ENCODE data around the gene CCDC33.

The CCDC33 gene

DNA sequence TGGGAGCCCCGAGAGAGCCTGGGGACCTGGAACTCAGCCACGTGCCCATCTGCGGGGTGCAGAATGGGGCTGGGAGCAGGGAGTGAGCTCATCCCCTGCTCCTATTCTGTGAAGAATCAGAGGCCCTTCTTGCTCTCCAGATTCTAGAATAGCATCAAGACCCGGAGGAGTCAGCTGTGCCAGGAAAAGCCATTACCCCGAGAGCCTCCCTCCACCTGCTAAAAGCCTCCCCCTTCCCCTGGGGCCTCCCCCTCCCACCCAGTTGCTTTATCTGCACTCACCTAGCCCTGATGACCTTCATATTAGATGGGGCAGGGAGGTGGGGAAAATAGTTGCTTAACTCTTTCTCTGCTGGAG is 23.1 kb downstream of the CCDC33 start:
- no peak for DNase-seq (ENCODE audit: low spot score)

DNA sequence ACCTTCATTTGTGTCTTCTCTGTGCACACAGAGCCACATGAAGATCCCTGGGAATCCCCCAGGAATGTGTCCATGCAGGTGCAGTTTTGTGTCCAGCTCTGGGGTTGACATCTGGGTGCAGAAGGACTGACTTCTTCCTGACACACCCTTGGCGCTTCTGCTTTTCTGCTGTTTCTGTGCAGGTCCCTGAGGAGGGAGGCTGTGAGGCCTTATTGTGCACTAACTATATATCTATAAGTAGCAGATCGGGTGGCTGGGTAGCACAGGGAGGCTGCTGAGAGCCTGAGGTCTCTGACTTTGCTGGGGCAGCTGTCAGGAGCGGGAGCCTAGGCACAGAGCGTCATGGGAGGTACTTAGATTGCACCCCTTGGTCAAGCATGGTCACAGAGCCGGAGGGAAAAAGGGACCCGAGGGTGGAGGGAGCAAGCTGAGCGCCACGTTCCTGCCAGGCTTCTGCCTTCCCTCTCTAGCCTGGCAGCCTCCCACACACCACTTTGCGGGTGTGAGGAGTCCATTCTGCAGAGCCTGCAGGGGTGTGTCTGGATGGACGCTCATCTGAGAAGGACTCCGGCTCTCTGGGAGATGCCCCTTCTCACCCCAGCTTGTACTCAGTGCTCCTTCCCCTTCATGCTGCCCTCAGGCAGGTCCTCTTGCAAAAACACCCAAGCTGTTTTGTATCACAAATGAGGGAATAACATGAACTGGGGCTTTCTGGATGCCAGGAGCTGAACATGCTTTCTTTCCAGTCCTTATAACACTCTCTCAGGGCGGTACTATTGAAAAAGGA is 23.9 kb downstream of the CCDC33 start:
- DNase-seq (ENCODE audit: low spot score): no peak

DNA sequence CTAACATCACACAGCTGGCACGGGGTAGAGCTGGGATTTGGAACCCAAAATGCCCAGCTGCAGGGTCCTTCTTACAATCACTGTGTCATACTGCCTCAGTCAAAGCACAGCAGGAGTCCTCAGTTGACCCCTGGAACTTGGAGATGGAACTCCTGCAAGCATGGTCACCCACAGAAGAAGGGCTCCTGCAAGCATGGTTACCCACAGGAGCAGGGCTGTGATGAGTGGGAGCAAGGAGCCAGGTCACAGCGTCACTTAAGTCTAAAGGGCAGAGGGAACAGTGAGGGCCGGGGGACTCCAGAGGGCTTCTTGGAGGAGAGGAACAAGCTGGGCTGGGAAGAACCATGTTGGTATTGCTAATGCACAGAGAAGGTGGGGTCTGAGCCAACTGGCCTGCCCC is 24.9 kb downstream of the CCDC33 start:
- no peak for DNase-seq (ENCODE audit: low spot score)

DNA sequence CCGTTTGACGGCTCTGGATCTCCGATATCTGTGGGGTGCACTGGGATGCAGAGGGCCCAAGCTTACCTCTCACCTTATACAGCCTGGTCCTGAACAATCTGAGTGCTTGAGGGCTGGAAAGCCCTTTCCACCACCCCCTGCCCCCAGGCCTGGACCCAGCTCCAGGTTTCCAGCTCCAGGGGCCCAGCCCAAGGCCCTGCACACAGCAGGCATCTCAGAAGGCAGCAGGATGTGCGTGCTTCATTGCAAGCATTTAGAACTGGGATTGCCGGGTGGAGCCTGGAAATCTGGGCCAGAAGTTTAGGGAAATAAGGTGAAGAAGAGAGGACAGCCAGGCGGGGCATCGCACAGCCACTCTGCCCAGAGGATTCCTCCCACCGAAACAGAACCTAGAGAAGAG is 25.6 kb downstream of the CCDC33 start:
- DNase-seq (ENCODE audit: low spot score): no peak

DNA sequence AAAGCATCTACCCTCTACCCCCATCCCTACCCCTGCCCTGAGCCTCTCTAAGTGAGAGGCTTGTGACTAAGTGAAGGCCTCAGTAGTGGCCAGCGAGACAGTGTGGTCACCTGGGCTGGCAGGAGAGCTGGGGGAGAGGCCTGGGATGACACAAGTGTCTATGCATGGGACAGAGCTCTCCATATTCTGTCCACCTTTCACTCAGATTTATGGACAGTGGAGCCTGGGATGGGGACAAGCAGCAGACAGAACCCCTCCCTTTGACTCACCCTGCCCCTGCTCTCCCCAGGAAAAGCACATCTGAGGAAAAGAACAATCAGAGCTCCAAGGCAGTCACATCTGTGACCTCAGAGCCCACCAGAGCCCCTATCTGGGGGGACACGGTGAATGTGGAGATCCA is 26.0 kb downstream of the CCDC33 start:
- DNase-seq (ENCODE audit: low spot score): no peak

DNA sequence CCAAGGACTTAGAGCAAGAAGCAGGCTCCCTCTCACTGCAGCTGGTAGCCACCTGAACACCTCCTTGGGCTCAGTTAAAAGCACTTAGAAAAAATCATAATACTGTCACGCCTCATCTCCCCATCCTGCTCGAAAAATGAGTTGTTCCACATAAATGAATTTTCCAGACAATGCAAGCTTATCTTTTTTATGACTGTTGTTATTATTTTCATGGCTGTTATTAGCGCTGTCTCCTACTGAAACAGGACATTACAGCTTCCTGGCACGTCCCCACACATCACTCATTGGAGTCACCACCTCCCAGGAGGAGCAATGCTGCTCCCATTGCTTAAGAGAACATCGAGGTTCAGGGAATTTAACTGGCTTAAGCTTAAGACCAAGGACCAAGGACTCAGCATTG is 26.5 kb downstream of the CCDC33 start:
- no peak for DNase-seq (ENCODE audit: low spot score)

DNA sequence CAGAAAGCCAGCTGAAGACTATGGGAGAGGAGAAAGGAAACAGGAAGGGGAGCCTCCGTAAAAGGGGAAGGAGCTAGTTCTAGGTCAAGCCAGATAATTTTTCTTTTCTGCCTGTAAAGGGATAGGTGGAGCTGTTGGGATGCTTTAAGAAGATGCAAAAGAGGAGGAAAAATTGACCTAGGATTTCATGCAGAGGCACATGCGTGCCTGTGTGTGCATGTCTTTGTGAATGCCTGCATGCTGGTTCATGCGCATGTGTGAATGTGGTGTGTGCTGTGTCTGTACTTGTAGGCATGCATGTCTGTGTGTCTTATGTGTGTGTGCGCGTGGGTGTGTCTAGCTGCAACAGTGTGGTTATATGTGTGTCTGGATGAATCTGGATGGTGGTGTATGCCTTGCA is 27.3 kb downstream of the CCDC33 start:
- DNase-seq (ENCODE audit: low spot score): no peak

DNA sequence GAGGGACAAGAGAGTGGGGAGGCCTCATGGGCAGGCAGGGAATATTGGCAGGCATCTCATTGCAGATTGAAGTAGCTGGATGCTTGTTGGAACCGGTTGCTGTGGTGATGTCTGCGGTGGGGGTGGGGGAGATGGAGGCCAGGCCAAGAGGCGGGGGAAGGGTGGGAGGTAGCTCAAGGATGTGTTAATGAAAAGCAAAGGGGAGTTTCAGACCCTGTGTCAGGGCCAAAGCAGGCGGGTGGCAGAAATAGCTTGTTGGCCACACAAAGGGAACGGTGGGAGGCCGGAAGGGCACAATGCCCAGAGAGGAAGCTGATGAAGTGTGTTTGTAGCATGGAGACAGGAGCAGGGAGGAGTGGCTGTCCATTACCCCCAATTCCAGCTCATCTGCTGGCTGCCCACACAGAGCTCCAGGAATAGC is 28.0 kb downstream of the CCDC33 start:
- DNase-seq (ENCODE audit: low spot score): no peak

DNA sequence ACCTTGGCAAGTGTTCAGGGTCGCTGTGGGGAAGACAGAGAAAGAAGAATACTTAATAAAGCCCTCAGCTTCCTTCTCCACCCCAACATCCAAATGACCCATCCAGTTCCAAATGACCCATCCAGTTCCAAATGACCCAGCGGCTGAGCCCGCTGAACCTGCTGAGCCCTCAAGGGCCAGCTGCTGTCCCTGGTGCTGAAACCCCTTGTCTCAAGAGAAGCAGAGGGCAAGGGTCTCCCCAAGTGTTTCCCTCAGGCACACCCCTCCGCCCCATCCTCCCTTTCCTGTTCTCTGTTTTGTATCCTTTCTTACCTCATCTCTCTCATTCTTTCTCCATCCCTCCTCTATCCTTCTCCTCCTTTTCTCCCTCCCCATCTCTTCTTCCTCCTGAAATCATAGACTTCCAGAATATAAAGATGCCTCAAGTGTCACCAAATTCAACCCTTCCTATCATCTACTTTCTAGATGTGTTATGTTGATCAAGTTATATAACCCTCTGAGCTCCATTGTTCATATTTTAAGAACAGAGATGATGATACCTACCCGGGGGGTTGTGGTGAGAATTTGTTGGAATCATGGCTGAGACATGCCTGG is 29.0 kb downstream of the CCDC33 start:
- no peak for DNase-seq (ENCODE audit: low spot score)

DNA sequence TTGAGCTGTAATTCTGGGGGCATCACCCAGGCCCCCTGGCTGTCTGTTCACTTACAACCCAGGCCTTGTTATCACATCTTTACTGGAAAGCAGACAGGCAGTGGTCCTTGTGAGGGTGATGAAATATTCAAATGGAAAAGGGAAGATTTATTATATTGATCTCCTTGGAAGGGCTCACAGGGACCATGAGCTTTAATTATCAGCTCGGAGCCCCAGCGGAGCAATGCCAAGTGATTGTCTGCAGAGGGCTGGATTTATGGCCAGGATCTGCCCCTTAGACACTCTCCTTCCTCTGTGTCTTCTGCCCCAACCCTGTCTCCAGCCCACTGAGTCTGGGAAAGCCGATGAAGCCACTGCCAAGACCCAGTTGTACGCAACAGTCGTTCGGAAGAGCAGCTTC is 31.9 kb downstream of the CCDC33 start:
- DNase-seq (ENCODE audit: low spot score): no peak

DNA sequence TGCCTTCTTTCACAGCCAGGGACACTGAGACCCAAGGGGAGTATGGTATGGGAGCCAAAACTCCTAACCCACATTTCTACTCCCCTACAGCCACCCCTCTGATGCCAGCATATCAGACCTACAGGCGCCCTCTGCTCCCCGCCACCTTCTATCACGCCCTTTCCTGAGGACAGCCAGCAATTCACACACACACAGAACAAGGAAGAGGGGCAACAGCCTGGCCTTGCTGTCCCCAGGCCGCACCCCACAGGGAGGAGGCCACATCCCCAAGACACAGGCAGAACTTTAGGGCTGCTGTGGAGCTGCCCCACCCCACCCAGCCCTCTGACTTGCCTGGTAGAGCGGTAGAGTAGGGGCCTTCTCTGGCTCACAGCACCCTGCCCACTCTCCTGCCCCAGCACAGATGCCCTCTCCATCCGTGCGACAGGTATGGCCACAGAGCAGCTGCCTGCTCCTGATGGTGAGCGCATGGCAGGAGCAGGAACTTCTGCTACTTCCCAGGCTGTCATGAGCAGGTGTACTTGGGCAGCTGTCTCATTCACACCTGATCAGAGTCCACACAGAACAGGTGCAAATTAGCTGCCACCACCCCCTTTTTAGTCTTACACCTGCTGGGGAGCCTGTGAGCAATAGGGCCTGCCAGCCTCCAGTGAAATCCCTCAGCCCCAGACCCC is 33.4 kb downstream of the CCDC33 start:
- no peak for DNase-seq (ENCODE audit: low spot score)

DNA sequence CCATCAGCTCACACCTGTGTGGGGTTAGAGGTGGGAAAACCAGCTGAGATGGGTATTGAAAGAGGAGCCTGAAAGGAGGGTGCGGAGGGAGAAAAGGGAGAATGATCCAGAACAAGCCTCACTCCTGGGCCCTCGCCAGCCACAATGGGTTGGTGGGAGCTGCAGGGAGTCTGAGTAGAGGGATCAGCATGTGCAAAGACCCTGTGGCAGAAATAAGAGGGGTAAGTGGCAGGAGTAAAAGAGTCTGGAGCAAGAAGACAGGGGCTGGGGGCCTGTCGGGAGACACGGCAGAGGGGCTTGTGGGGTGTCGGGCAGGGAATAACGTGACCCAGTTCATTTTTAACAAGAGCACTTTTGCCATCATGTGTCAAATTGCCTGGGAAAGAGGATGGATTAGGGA is 34.0 kb downstream of the CCDC33 start:
- DNase-seq (ENCODE audit: low spot score): no peak

DNA sequence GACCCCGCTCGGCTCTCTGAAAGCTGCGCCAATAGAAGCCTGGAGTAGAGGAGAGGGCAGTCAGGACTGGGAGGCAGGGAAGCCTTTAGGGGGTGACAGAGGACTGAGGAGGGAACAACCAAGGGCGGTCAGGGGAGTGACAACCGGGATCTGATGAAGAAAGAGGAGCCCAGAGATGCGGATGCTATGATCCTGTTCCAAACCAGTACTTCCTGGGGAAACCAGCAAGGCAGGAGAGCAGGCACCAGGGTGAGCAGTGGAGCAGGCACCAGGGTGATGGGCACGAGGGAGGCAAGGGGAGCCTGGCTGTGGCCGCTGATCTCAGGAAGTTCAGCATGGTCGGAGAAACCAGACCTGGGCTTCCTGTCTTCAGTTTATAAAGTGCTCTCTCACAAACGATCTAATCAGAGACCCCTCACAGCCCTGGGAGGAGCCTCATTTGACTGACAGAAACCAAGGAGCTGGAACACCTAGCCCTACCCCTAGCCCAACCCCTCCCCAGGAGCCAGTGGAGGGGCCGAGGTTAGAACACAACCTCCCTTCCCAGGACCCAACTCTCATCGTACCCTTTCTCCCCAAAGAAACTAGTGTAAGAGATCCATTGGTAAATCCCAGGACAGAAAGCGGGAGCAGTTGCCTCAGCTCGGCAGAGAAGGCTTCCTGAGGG is 34.9 kb downstream of the CCDC33 start:
- DNase-seq (ENCODE audit: low spot score): no peak

DNA sequence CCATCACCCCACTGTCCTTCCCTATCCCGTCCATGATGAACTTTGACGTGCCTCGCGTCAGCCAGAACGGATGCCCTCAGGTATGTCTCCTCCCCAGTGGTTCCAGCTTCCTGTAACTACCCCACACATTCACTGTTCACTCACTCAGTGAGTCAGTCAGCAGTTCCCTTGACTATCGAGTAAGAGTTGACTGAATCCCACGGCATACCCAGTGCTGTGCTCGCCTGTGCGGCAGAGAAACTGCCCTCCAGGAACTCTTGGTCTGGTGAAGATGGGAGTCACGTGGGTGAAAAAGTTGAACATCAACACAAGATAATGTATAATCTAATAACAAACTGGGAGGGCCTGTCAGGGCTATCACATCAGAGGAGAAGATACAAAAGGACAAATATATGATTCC is 36.7 kb downstream of the CCDC33 start:
- DNase-seq (ENCODE audit: low spot score): no peak

DNA sequence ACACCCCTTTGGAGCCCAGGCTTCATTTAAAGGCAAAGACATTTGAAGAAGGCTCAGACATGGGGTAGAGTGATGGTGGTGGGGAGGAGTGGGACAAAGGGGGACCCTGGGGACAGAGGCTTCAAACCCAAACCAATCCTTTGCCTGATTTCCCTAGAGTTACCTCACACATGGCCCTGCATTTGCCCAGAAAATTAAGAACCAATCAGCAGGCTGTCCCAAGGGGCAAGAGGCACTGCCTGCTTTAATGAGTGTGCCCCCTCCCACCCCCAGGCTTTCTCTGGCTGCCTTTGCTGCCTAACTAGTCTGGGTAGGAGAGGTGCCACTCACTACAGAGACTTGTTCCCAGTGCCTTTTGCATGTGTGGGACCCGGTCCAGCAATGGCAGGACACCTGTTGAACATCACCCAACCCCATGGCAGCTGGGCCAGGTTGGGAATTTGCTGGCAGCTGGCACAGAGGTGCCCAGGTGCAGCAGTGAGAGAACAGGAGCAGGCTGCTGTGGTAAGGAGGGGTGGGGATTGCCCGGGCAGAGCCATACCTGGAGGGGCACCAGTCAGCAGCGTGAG is 38.4 kb downstream of the CCDC33 start:
- DNase-seq (ENCODE audit: low spot score): no peak

DNA sequence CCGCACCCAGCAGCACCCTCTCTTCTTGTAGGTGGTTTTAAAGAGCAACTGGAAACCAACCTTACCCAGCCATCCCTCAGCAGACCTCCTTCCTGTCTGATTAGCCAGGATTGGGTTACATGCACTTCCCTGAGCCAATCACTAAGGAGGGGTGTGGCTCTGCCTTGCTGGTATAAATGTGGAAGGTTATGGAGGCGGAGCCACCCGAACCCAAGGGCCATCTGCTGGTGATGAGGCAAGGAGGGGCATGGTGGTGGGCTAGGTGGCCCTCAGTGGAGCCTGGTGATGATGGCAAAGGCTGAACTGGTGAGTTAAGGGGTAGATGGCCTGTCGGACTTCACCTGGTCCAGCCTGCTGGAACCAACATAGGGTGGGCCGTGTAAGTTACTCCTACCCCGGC is 39.8 kb downstream of the CCDC33 start:
- no peak for DNase-seq (ENCODE audit: low spot score)

DNA sequence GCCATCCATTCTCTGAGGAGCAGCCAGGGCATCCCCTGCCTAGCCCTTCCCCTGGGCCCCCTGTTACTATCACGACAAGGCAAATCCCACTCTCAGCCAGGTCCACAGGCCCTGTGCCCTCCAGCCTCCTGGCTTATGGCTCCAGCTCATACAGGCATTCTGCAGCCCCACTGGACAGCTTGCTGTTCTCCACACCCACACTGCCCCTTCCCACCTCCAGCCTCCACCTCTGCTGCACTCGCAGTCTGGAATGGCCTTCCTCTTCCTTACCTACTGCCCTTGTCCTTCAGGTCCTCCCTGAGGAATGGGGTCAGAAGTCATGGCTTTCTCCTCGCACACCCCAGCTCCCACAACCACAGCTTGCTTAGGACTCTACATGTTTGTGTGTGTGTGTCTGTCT is 40.4 kb downstream of the CCDC33 start:
- DNase-seq (ENCODE audit: low spot score): no peak

DNA sequence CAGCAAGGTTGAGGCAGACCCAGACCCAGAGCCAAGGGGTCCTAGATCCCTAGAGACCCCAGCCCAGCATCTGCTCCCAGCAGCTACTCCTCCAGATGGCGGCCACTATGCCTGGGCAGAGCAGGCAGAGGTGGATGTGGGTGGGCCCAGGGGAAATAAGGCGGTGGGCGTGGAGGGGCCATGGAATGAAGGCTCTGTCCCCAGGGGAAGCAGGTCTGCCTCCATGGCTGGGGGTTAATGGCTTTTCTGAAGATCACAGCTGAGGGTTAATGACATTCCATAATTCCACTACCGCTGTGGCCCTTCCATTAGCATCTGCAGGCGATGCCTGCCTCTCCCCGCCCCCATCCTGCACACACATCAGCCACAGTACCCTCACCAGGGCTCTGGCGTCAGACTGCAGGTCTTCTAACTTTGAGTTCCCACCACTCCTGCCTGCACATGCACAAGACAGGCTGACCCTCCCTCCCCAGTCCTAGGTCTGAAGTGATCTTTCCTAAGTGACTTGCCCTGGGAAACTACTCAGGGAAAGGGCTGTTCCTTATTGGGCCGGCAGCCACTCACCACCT is 41.2 kb downstream of the CCDC33 start:
- no peak for DNase-seq (ENCODE audit: low spot score)

DNA sequence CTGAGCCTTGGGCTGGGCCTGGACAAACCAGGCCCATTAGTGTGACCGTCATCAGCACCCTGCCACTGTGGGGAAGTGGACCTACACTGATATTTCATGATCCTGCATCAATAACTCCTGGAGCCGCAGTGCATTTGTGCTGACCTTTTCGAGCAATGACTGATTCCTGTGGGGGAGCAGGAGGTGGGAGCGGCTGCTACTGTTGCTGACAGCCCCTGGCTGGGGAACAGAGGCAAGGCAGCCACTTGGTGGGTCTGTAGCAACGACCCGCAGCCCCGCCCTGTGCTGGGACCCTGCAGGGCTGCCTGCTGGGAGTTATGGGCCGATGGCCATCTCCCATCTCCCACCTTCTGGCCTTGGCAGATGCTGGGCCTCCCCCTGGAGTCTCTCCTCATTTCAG is 42.1 kb downstream of the CCDC33 start:
- no peak for DNase-seq (ENCODE audit: low spot score)

DNA sequence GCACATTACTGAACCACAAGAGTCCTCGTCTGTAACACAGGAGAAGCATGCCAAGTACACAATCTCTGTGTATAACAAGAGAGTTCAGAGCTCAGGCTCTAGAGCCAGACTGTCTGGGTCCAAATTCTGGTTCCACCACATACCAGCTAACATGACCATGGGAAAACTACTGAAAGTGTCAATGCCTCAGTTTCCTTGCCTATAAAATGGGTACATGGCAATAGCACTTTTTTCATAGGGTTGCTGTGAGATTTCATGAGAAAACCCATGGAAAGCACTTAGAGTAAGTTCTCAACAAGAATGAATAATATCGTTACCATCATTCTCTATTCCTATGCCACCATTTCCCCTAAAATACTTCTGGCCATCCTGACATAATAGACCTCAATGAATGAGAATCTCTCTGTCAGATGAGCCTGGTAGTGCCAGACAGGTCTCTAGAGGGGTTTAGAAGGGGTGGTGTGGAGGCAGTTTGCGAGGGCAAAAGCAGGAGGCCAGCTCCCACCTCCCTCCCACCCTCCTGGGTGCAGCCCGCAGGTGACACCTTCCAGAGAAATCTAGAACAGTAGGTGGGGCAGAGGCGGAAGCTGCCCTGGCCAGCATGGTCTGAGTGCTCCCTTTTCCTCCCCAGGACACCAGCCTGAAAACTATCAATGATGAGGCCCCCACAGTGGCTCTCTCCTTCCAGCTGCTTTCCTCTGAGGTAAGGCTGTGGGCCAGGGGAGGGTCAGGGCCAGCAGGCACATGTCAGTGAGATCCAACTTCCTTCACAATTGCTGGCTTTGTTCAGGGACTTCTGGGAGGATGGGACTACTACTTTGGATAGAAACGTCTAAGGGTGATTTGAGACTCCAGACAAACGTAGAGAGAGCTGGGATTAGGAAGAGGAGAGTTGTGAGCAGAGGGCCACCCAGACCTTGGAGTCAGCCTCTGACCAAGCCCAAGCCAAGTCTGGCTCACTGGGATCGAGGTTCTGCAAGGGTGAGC is 45.3 kb downstream of the CCDC33 start:
- peak; percentile 35 for DNase-seq (ENCODE audit: low spot score)

DNA sequence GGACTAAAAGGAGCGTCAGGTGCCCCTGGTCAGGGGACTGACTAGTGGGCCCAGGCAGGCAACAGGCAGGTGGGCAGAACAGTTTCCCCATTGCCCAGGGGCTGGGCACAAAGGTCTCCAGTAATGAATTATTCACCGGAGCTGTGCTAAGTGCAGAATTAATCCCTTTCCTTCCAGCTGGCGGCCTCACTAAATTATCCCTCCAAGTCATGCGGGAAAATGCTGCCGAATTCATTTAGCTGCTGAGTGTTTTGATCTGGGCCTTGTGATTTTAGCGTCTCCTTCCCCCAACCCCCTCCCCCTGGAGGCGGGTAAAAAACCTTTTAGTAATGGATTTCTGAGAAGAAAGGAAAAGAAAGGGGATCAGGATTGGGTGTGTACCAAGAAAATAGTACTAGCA is 47.2 kb downstream of the CCDC33 start:
- DNase-seq (ENCODE audit: low spot score): no peak

Data from COLO829 (cell line).